ENCODE measurements around the gene SCNN1A.

SCNN1A gene

GRCh38 chr12:6396031-6396430, 20.7 kb upstream of the SCNN1A start:
- no peak overlapping the region for H3K9ac ChIP-seq (ENCODE audit: low read length)
- no peaks in the 10 kb centered on the region for H3K36me3 ChIP-seq (ENCODE audit: control insufficient read depth, low read depth, low read length)
- H3K27me3 ChIP-seq (ENCODE audit: control insufficient read depth, insufficient read depth, low read length), result no peaks in the 10 kb centered on the region
- H3K27ac ChIP-seq (ENCODE audit: low read length), result no peak overlapping the region
- H3K9me3 ChIP-seq (ENCODE audit: control insufficient read depth, low read depth, low read length), result no peaks in the 10 kb centered on the region
- H3K4me3 ChIP-seq (ENCODE audit: low read length), result no peak overlapping the region
- peaks cover 10% of the 10 kb centered on the region for H3K4me1 ChIP-seq (ENCODE audit: control insufficient read depth, low read depth, low read length)

- Histone ChIP-seq H3K27ac (ENCODE audit: low read length) (no peak overlapping the region), H3K4me3 (ENCODE audit: low read length) (no peak overlapping the region), H3K9me3 (ENCODE audit: control insufficient read depth, low read depth, low read length) (no peaks in the 10 kb centered on the region), H3K27me3 (ENCODE audit: control insufficient read depth, insufficient read depth, low read length) (no peaks in the 10 kb centered on the region), H3K9ac (ENCODE audit: low read length) (no peak overlapping the region), H3K4me1 (ENCODE audit: control insufficient read depth, low read depth, low read length) (peaks cover 10% of the 10 kb centered on the region), H3K36me3 (ENCODE audit: control insufficient read depth, low read depth, low read length) (no peaks in the 10 kb centered on the region)
Observed at GRCh38 chr12:6394398-6394797, 19.0 kb upstream of the SCNN1A start.

- no peaks in the 10 kb centered on the region for H3K27me3 ChIP-seq (ENCODE audit: control insufficient read depth, insufficient read depth, low read length)
- peaks cover 10% of the 10 kb centered on the region for H3K4me1 ChIP-seq (ENCODE audit: control insufficient read depth, low read depth, low read length)
- H3K9me3 ChIP-seq (ENCODE audit: control insufficient read depth, low read depth, low read length), result no peaks in the 10 kb centered on the region
- H3K27ac ChIP-seq (ENCODE audit: low read length), result no peak overlapping the region
- no peak overlapping the region for H3K4me3 ChIP-seq (ENCODE audit: low read length)
- no peak overlapping the region for H3K9ac ChIP-seq (ENCODE audit: low read length)
- no peaks in the 10 kb centered on the region for H3K36me3 ChIP-seq (ENCODE audit: control insufficient read depth, low read depth, low read length)
Observed at GRCh38 chr12:6393109-6393508, 17.7 kb upstream of the SCNN1A start.

GRCh38 chr12:6392504-6392903, 17.1 kb upstream of the SCNN1A start:
- Histone ChIP-seq H3K27me3 (ENCODE audit: control insufficient read depth, insufficient read depth, low read length) (no peaks in the 10 kb centered on the region), H3K9me3 (ENCODE audit: control insufficient read depth, low read depth, low read length) (no peaks in the 10 kb centered on the region), H3K27ac (ENCODE audit: low read length) (no peak overlapping the region), H3K4me1 (ENCODE audit: control insufficient read depth, low read depth, low read length) (peaks cover 10% of the 10 kb centered on the region), H3K9ac (ENCODE audit: low read length) (no peak overlapping the region), H3K36me3 (ENCODE audit: control insufficient read depth, low read depth, low read length) (no peaks in the 10 kb centered on the region), H3K4me3 (ENCODE audit: low read length) (no peak overlapping the region)

- H3K4me3 ChIP-seq (ENCODE audit: low read length), result no peak overlapping the region
- H3K27me3 ChIP-seq (ENCODE audit: control insufficient read depth, insufficient read depth, low read length), result no peaks in the 10 kb centered on the region
- peaks cover 4% of the 10 kb centered on the region for H3K4me1 ChIP-seq (ENCODE audit: control insufficient read depth, low read depth, low read length)
- no peak overlapping the region for H3K9ac ChIP-seq (ENCODE audit: low read length)
- no peaks in the 10 kb centered on the region for H3K9me3 ChIP-seq (ENCODE audit: control insufficient read depth, low read depth, low read length)
- no peak overlapping the region for H3K27ac ChIP-seq (ENCODE audit: low read length)
- H3K36me3 ChIP-seq (ENCODE audit: control insufficient read depth, low read depth, low read length), result no peaks in the 10 kb centered on the region
Observed at GRCh38 chr12:6391013-6391412, 15.7 kb upstream of the SCNN1A start.

GRCh38 chr12:6390084-6390799, 14.9 kb upstream of the SCNN1A start:
- H3K36me3 ChIP-seq (ENCODE audit: control insufficient read depth, low read depth, low read length), result no peaks in the 10 kb centered on the region
- H3K27me3 ChIP-seq (ENCODE audit: control insufficient read depth, insufficient read depth, low read length), result no peaks in the 10 kb centered on the region
- H3K27ac ChIP-seq (ENCODE audit: low read length), result no peak overlapping the region
- no peak overlapping the region for H3K4me3 ChIP-seq (ENCODE audit: low read length)
- H3K4me1 ChIP-seq (ENCODE audit: control insufficient read depth, low read depth, low read length), result no peaks in the 10 kb centered on the region
- H3K9me3 ChIP-seq (ENCODE audit: control insufficient read depth, low read depth, low read length), result no peaks in the 10 kb centered on the region
- no peak overlapping the region for H3K9ac ChIP-seq (ENCODE audit: low read length)

- H3K9ac ChIP-seq (ENCODE audit: low read length), result no peak overlapping the region
- no peaks in the 10 kb centered on the region for H3K9me3 ChIP-seq (ENCODE audit: control insufficient read depth, low read depth, low read length)
- peaks cover 7% of the 10 kb centered on the region for H3K4me1 ChIP-seq (ENCODE audit: control insufficient read depth, low read depth, low read length)
- no peak overlapping the region for H3K4me3 ChIP-seq (ENCODE audit: low read length)
- H3K27ac ChIP-seq (ENCODE audit: low read length), result no peak overlapping the region
- peaks cover 17% of the 10 kb centered on the region for H3K27me3 ChIP-seq (ENCODE audit: control insufficient read depth, insufficient read depth, low read length)
- no peaks in the 10 kb centered on the region for H3K36me3 ChIP-seq (ENCODE audit: control insufficient read depth, low read depth, low read length)
Observed at GRCh38 chr12:6387541-6387940, 12.2 kb upstream of the SCNN1A start.

GRCh38 chr12:6386491-6386890, 11.1 kb upstream of the SCNN1A start:
- Histone ChIP-seq H3K27me3 (ENCODE audit: control insufficient read depth, insufficient read depth, low read length) (peaks cover 22% of the 10 kb centered on the region), H3K27ac (ENCODE audit: low read length) (no peak overlapping the region), H3K36me3 (ENCODE audit: control insufficient read depth, low read depth, low read length) (no peaks in the 10 kb centered on the region), H3K9me3 (ENCODE audit: control insufficient read depth, low read depth, low read length) (no peaks in the 10 kb centered on the region), H3K4me3 (ENCODE audit: low read length) (no peak overlapping the region), H3K9ac (ENCODE audit: low read length) (no peak overlapping the region), H3K4me1 (ENCODE audit: control insufficient read depth, low read depth, low read length) (peaks cover 13% of the 10 kb centered on the region)

- no peaks in the 10 kb centered on the region for H3K9me3 ChIP-seq (ENCODE audit: control insufficient read depth, low read depth, low read length)
- no peaks in the 10 kb centered on the region for H3K36me3 ChIP-seq (ENCODE audit: control insufficient read depth, low read depth, low read length)
- peaks cover 14% of the 10 kb centered on the region for H3K4me1 ChIP-seq (ENCODE audit: control insufficient read depth, low read depth, low read length)
- H3K27ac ChIP-seq (ENCODE audit: low read length), result no peak overlapping the region
- no peak overlapping the region for H3K4me3 ChIP-seq (ENCODE audit: low read length)
- no peak overlapping the region for H3K9ac ChIP-seq (ENCODE audit: low read length)
- peaks cover 22% of the 10 kb centered on the region for H3K27me3 ChIP-seq (ENCODE audit: control insufficient read depth, insufficient read depth, low read length)
Observed at GRCh38 chr12:6386038-6386437, 10.7 kb upstream of the SCNN1A start.

GRCh38 chr12:6384499-6385436, 9.4 kb upstream of the SCNN1A start:
- Histone ChIP-seq H3K27me3 (ENCODE audit: control insufficient read depth, insufficient read depth, low read length) (peaks cover 22% of the 10 kb centered on the region), H3K9ac (ENCODE audit: low read length) (no peak overlapping the region), H3K36me3 (ENCODE audit: control insufficient read depth, low read depth, low read length) (no peaks in the 10 kb centered on the region), H3K4me1 (ENCODE audit: control insufficient read depth, low read depth, low read length) (peaks cover 18% of the 10 kb centered on the region), H3K9me3 (ENCODE audit: control insufficient read depth, low read depth, low read length) (no peaks in the 10 kb centered on the region), H3K27ac (ENCODE audit: low read length) (no peak overlapping the region), H3K4me3 (ENCODE audit: low read length) (no peak overlapping the region)

- Histone ChIP-seq H3K9ac (ENCODE audit: low read length) (no peak within 1 kb of the TSS), H3K36me3 (ENCODE audit: control insufficient read depth, low read depth, low read length) (no peaks in the 10 kb centered on the region), H3K4me1 (ENCODE audit: control insufficient read depth, low read depth, low read length) (peaks cover 18% of the 10 kb centered on the region), H3K27ac (ENCODE audit: low read length) (no peak within 1 kb of the TSS), H3K4me3 (ENCODE audit: low read length) (no peak within 1 kb of the TSS), H3K27me3 (ENCODE audit: control insufficient read depth, insufficient read depth, low read length) (peaks cover 22% of the 10 kb centered on the region), H3K9me3 (ENCODE audit: control insufficient read depth, low read depth, low read length) (no peaks in the 10 kb centered on the region)
Observed at GRCh38 chr12:6383572-6384498, 8.5 kb upstream of the SCNN1A start, which contains the start of gene LTBR. Gene LTBR, plus strand, starts transcription at chr12:6384162. Its CDS starts 197 bp downstream, at chr12:6384359.
